ENCODE data around the gene TAS1R3.

The TAS1R3 gene

GRCh38 chr1:1324524-1325287, 6.4 kb upstream of the TAS1R3 start, which contains the start of the genes CPTP and INTS11:
TSS of gene CPTP (plus strand) at chr1:1324802. CDS start at chr1:1326911, 2,109 bp downstream.
TSS of gene INTS11 (minus strand) at chr1:1324660. CDS start at chr1:1324608, 52 bp downstream.
- peak; percentile 98 for DNase-seq

- DNase-seq, result no peak
These were observed 5.6 kb upstream of the TAS1R3 start for GRCh38 chr1:1325288-1326074.

- DNase-seq, result no peak
These were observed 4.9 kb upstream of the TAS1R3 start for GRCh38 chr1:1326075-1326605.

- DNase-seq, result no peak
These were observed 3.8 kb upstream of the TAS1R3 start for GRCh38 chr1:1327291-1327690.

- no peak for DNase-seq
These were observed 2.8 kb upstream of the TAS1R3 start for GRCh38 chr1:1328254-1328653.

- no peak for DNase-seq
These were observed 1.5 kb upstream of the TAS1R3 start for GRCh38 chr1:1329304-1330210.

GRCh38 chr1:1330366-1331067, 563 bp upstream of the TAS1R3 start:
- DNase-seq, result no peak

DNA sequence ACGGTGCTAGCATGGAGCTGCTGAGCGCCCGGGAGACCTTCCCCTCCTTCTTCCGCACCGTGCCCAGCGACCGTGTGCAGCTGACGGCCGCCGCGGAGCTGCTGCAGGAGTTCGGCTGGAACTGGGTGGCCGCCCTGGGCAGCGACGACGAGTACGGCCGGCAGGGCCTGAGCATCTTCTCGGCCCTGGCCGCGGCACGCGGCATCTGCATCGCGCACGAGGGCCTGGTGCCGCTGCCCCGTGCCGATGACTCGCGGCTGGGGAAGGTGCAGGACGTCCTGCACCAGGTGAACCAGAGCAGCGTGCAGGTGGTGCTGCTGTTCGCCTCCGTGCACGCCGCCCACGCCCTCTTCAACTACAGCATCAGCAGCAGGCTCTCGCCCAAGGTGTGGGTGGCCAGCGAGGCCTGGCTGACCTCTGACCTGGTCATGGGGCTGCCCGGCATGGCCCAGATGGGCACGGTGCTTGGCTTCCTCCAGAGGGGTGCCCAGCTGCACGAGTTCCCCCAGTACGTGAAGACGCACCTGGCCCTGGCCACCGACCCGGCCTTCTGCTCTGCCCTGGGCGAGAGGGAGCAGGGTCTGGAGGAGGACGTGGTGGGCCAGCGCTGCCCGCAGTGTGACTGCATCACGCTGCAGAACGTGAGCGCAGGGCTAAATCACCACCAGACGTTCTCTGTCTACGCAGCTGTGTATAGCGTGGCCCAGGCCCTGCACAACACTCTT, 1.1 kb downstream of the TAS1R3 start:
- DNase-seq, result no peak

- DNase-seq, result no peak
These were observed 1.8 kb downstream of the TAS1R3 start for GRCh38 chr1:1332774-1333480.

GRCh38 chr1:1333551-1334241, 2.6 kb downstream of the TAS1R3 start:
- DNase-seq, result no peak

- no peak for DNase-seq
These were observed 3.8 kb downstream of the TAS1R3 start for GRCh38 chr1:1334835-1335234.

GRCh38 chr1:1335283-1335682, 4.2 kb downstream of the TAS1R3 start:
- DNase-seq, result no peak

DNA sequence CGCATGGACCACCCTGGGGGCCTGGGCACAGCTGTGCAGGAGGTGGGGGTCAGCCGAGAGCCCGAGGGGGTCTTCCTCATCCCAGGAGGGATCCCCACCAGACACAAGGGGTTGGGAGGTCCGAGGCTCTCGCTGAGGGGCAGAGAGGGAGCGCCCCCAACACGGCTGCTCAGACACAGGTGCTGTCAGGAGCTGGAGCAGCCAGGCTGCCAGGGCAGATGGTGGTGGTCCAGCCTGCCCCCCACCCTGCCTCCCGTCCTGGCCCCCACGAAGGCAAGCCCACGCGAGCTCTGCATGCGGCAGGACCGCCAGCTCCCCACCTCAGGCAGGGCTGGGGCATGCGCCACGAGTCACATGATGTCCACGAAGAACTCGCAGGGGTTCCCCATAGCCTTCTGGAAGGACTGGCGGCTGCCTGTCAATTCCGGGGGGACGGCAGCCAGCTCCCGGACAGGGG, 4.7 kb downstream of the TAS1R3 start:
- DNase-seq, result no peak

DNA sequence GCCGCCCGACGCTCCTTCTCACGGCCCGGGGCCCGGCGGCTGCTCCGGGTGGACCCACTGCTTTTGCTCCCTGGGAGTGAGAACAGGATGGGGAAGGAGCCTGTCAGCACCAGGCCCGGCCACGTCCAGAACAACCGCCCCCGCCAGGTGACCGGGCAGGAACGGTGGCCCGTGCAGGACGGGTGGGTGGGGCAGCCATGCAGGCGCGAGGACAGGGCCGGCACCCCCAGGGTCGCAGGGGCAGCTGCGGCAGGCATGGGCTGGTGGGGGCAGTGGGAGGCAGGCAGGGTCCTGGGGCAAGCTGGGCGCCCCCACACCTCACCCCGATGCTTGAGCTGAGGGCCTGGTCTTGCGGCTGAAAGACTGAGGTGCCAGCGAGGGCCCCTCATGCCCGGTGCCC, 5.4 kb downstream of the TAS1R3 start:
- DNase-seq, result no peak

GRCh38 chr1:1336931-1337792, 6.1 kb downstream of the TAS1R3 start:
- no peak for DNase-seq

- peak; percentile 73 for DNase-seq
These were observed 6.7 kb downstream of the TAS1R3 start for GRCh38 chr1:1337793-1338147.

DNA sequence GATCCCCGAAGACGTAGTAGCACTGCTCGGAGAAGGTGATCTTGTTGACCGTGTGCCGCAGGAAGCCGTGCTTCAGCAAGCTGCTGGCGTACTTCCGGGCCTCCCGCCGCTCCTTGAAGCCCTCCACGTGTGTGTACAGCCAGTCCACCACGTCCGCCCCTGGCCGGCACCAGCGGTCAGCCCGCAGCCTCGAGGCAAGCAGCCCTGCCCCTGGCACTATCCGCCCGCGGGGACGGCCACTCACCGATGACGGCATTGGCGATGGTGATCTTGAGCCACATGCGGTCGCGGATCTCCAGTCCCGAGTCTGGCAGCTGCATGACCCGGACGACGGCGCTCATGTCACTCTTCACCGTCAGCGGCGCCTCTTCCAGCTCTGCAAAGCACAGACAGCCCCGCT, 7.2 kb downstream of the TAS1R3 start:
- no peak for DNase-seq

DNA sequence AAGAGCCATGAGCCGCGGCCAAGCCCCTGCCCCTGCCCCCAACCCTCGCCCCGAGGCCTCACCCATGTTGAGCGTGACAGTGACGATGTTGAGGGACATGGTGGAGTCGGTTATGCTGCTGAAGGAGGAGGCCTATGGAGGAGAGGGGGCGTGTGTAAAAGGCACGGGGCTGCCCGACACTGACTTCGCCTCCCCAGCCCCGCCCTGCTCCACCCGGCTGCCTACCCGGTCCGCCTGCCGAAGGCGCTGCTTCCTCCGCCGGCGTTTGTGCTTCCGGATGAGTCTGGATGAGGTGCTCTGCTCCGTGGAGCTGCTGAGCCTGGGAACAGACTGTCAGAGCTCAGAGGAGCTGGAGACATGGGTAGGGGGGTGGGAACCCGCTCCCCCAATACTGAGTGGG, 9.1 kb downstream of the TAS1R3 start:
- no peak for DNase-seq
